OCI-LY3 (cell line): ENCODE measurements around the gene HS2ST1.

Source experiments
- H2AFZ ChIP-seq: fragments of 200-600, 300-600 bp; shearing (Covaris generic); 2 replicates; pipeline ENCODE4 v1.6.0; 2014; ENCODE audit warnings: antibody characterized with exemption, low read depth, low read length
- H3K27ac ChIP-seq: fragments of 200-600, 300-600 bp; sonication (generic); 2 replicates; pipeline ENCODE4 v1.5.1; 2014; ENCODE audit warnings: mild to moderate bottlenecking, low read length, moderate library complexity, mixed read lengths
- H3K27me3 ChIP-seq: fragments of 200-600, 300-600 bp; sonication (generic); 2 replicates; pipeline ENCODE4 v1.6.1; 2014; ENCODE audit warnings: low read depth, low read length, mixed read lengths
- H3K36me3 ChIP-seq: fragments of 200-600, 300-600 bp; sonication (generic); replicated peaks from 2 replicates; pipeline ENCODE3; 2014; ENCODE audit warnings: low read depth, low read length, mixed read lengths
- H3K4me1 ChIP-seq: fragments of 300-600, 200-600 bp; sonication (generic); 2 replicates; pipeline ENCODE4 v1.6.1; 2014; ENCODE audit warnings: low read length, mixed read lengths
- H3K4me2 ChIP-seq: fragments of 200-600, 300-600 bp; sonication (generic); 2 replicates; pipeline ENCODE4 v1.6.1; 2014; ENCODE audit warnings: low read length, mixed read lengths
- H3K4me3 ChIP-seq: fragments of 300-600, 200-600 bp; sonication (generic); 2 replicates; pipeline ENCODE4 v1.5.1; 2014; ENCODE audit warnings: antibody characterized with exemption, mild to moderate bottlenecking, low read length, moderate library complexity
- H3K79me2 ChIP-seq: fragments of 300-600, 200-600 bp; shearing (Covaris generic); 2 replicates; pipeline ENCODE4 v1.6.1; 2014; ENCODE audit warnings: mild to moderate bottlenecking, low read length, mixed read lengths
- H3K9ac ChIP-seq: fragments of 300-600, 200-600 bp; shearing (Covaris generic); 2 replicates; pipeline ENCODE4 v1.6.0; 2014; ENCODE audit warnings: mild to moderate bottlenecking, low read length, moderate library complexity
- H3K9me3 ChIP-seq: fragments of 200-600, 300-600 bp; shearing (Covaris generic); 2 replicates; pipeline ENCODE4 v1.6.1; 2014; ENCODE audit warnings: low read length, mixed read lengths; ENCODE audit not compliant: insufficient read depth
- H4K20me1 ChIP-seq: fragments of 200-600, 300-600 bp; sonication (generic); 2 replicates; pipeline ENCODE4 v1.6.1; 2016; ENCODE audit warnings: low read length, mixed read lengths; ENCODE audit not compliant: insufficient read depth
- CTCF ChIP-seq: fragments of 200-600, 300-600 bp; sonication (generic); IDR thresholded peaks from 2 replicates; pipeline ENCODE4 v1.5.1; 2014; ENCODE audit warnings: antibody characterized with exemption, low read length, low read depth
- EZH2phosphoT487 ChIP-seq: fragments of 200-600 bp; shearing (Covaris generic); IDR thresholded peaks from 2 replicates; pipeline ENCODE4 v1.6.1; 2018; ENCODE audit warnings: antibody characterized with exemption, mixed run types, low read depth

Gene HS2ST1

GRCh38 chr1:87113313-87113712 lies 198.9 kb downstream of the HS2ST1 start:
- no peak overlapping the region for H3K4me3 ChIP-seq
- H3K36me3 ChIP-seq, result no peaks in the 10 kb centered on the region
- TF ChIP-seq CTCF (no peak), EZH2phosphoT487 (no peak)
- H4K20me1 ChIP-seq, result no peaks in the 10 kb centered on the region
- no peak overlapping the region for H3K27ac ChIP-seq
- peaks cover under 1% of the 10 kb centered on the region; the same call in 1 of the 2 replicates for H3K4me1 ChIP-seq
- no peak overlapping the region for H2AFZ ChIP-seq
- no peaks in the 10 kb centered on the region for H3K27me3 ChIP-seq
- no peak overlapping the region for H3K9ac ChIP-seq
- H3K9me3 ChIP-seq, result no peaks in the 10 kb centered on the region
- H3K4me2 ChIP-seq, result no peak overlapping the region
- no peaks in the 10 kb centered on the region for H3K79me2 ChIP-seq

- Histone ChIP-seq H3K9me3 (no peaks in the 10 kb centered on the region), H3K9ac (no peak overlapping the region), H3K36me3 (no peaks in the 10 kb centered on the region), H3K79me2 (no peaks in the 10 kb centered on the region), H3K27ac (no peak overlapping the region), H2AFZ (no peak overlapping the region), H3K4me2 (no peak overlapping the region), H3K27me3 (no peaks in the 10 kb centered on the region), H3K4me1 (peaks cover 9% of the 10 kb centered on the region; the same call in 1 of the 2 replicates), H3K4me3 (no peak overlapping the region), H4K20me1 (no peaks in the 10 kb centered on the region)
- TF ChIP-seq EZH2phosphoT487 (no peak), CTCF (no peak)
These were observed 201.0 kb downstream of the HS2ST1 start for GRCh38 chr1:87115317-87115890.

- no peaks in the 10 kb centered on the region for H3K79me2 ChIP-seq
- no peak overlapping the region for H3K4me3 ChIP-seq
- no peaks in the 10 kb centered on the region for H4K20me1 ChIP-seq
- no peak overlapping the region for H3K27ac ChIP-seq
- no peak for TF ChIP-seq EZH2phosphoT487
- no peak for TF ChIP-seq CTCF
- no peak overlapping the region for H3K9ac ChIP-seq
- H3K4me2 ChIP-seq, result no peak overlapping the region
- no peaks in the 10 kb centered on the region for H3K36me3 ChIP-seq
- H2AFZ ChIP-seq, result no peak overlapping the region
- H3K4me1 ChIP-seq, result peaks cover 9% of the 10 kb centered on the region; the same call in 1 of the 2 replicates
- no peaks in the 10 kb centered on the region for H3K9me3 ChIP-seq
- no peaks in the 10 kb centered on the region for H3K27me3 ChIP-seq
These were observed 201.5 kb downstream of the HS2ST1 start for GRCh38 chr1:87115891-87116290.

GRCh38 chr1:87117761-87118368 lies 203.4 kb downstream of the HS2ST1 start:
- H2AFZ ChIP-seq, result no peak overlapping the region
- H3K9ac ChIP-seq, result no peak overlapping the region
- peaks cover 11% of the 10 kb centered on the region; the same call in 1 of the 2 replicates for H3K4me1 ChIP-seq
- no peaks in the 10 kb centered on the region for H3K79me2 ChIP-seq
- no peaks in the 10 kb centered on the region for H3K9me3 ChIP-seq
- no peaks in the 10 kb centered on the region for H3K36me3 ChIP-seq
- H3K27ac ChIP-seq, result no peak overlapping the region
- TF ChIP-seq CTCF (no peak), EZH2phosphoT487 (no peak)
- no peak overlapping the region for H3K4me2 ChIP-seq
- no peaks in the 10 kb centered on the region for H3K27me3 ChIP-seq
- no peaks in the 10 kb centered on the region for H4K20me1 ChIP-seq
- no peak overlapping the region for H3K4me3 ChIP-seq
